Skin of body (tissue), 2 donors: ENCODE data around the gene AGAP1. TPM values are rescaled to one million over a fixed set of nuclear protein-coding genes. Genes with fewer than 3 reads are reported as not detected.

Source experiments
- DNase-seq: peaks from one replicate; lab custom pipeline; 2025; lab: John Stamatoyannopoulos, UW
- total RNA-seq: library from RNA; depleted of rRNA; stranded (reverse); fragments of >200 nt; gene quantifications from one replicate; pipeline ENCODE4 v1.2.3, GENCODE V29; 2014

AGAP1 gene
- total RNA-seq, 1 donor from 2014 or later = 25.6 TPM

DNA sequence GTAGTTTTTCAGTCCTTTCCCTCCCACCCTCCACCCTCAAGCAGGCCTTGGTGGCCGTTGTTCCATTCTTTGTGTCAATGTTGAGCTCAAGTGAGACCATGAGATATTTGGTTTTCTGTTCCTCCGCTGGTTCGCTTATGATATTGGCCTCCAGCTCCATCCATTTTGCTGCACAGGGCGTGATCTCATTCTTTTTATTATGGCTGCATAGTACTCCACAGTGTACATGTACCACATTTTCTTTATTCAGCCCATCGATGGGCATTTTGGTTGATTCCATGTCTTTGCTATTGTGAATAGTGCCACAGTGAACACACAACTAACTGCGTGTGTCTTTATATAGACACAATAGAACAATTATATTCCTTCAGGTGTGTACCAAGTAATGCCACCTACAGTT, 14.1 kb downstream of the AGAP1 start:
- no peak for DNase-seq

DNA sequence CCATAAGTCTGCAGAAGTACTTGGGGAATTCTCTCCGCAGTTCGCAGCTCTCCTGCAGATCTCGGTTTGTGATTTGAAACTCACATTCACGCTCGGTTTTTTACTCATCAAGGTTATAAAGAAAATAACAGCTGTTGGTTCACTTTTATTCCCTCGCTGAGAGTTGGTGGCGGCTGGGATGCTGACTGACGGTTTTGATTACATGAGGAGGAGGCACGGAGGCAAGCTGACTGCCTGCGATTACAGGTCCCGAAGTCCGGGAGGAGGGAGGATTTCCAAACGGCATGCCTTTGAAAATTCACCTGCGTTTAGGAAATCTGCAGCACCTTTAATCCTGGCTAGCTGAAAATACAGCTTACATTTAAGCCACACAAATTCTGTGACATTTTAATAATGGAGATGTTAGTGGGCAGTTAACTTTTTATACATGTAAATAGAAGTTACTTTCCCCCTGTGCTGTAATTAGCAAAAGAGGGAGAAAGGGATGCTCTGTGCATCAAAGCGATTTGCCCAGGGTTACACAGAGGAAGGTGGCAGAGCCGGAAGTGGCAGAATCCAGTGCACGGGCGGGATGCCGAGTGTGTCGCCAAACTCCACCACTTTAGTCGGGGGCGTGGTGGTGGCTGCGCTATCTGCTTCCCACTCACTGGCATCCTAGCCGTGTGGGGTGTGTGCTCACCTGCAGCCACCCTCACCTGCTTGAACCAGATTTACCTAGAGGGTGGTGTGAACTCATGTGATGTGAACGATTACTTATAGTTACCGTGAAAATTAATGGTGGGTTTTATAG, 14.7 kb downstream of the AGAP1 start:
- no peak for DNase-seq

DNA sequence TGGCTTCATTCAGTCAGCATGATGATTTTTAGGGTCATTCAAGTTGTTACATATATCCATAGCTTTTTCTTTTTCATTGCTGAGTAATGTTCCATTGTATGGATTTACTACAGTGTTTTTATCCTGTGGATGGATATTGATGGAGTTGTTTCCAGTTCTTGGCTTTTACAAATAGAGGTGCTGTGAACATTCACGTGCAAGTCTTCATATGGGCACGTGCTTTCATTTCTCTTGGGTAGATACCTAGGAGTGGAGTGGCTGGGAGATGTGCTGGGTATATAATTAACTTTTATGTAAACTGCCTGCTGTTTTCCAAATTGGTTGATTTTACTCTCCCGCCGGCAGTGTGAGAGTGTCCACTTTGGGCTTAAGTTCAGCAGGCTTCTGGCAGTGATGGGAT, 16.5 kb downstream of the AGAP1 start:
- no peak for DNase-seq

DNA sequence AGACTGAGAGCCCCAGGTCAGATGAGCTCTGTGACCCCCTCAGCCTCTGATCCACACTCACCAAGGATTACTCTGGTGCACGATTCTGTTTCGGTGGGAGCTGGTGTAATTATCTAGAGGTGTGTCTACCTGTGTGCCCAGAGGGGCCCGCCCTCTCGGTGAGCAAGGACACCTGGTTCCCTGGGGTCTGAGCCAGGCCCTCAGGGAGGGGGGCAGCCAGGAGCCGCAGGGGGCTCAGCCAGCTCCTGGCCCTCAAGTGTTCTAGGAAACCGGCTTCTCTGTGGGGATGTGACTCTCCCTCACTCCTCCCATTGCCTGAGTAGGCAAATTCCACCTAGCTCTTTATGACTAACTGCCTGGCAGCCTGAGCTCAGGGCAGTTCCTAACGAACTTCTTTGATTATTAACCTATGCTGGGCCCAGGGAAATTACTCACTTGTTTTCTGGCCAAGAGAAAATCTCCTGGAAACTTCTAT, 17.4 kb downstream of the AGAP1 start:
- DNase-seq = no peak

DNA sequence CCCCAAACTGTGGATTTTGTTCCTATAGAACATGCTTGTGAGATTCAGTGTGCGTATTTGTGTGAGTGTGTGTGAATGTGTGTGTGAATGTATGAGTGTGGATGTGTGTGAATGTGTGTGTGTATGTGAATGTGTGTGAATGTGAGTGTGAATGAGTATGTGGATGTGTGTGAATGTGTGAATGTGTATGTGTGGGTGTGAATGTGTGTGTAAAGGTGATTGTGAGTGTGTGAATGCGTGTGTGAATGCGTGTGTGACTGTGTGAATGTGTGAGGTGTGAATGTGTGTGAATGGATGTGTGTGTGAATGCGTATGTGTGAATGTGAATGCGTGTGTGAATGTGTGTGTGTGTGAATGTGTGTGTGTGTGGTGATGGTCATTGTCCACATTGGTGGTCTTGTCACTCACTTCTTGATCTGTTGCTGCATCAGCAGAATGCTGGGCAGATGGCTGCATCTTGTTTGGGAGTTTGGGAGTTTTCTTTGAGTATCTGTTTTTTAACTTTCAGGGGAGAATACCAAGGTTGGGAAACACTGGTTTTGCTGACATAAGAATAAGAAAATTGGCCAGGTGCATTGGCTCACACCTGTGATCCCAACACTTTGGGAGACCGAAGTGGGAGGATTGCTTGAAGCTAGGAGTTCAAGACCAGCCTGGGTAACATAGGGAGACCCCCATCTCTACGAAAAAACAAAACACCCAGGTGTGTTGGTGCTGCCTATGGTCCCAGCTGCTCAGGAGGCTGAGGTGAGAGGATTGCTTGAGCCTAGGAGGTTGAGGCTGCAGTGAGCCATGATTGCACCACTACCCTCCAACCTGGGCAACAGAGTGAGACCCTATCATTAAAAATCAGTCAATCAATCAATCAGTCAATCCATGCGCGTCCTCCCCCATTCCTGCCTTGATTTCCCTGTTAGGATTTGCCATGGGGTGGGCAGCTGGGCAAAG, 18.2 kb downstream of the AGAP1 start:
- no peak for DNase-seq

DNA sequence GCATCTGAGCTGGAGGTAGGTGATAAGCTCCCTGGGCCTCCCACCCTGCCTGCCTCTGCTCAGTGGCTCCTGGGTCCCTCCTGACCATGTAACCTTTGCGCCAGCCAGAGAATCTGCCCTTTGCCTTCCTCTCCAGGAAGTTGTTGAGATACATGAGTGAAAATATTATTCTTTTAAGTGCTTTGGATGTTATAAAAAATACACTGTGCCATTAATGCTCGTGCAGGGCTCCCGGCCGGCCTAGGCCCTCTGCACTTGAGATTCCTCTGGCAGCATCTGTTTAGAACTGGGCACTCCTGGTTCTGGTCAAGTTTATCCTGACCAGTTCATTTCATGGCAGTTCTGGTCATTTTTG, 18.8 kb downstream of the AGAP1 start:
- no peak for DNase-seq

DNA sequence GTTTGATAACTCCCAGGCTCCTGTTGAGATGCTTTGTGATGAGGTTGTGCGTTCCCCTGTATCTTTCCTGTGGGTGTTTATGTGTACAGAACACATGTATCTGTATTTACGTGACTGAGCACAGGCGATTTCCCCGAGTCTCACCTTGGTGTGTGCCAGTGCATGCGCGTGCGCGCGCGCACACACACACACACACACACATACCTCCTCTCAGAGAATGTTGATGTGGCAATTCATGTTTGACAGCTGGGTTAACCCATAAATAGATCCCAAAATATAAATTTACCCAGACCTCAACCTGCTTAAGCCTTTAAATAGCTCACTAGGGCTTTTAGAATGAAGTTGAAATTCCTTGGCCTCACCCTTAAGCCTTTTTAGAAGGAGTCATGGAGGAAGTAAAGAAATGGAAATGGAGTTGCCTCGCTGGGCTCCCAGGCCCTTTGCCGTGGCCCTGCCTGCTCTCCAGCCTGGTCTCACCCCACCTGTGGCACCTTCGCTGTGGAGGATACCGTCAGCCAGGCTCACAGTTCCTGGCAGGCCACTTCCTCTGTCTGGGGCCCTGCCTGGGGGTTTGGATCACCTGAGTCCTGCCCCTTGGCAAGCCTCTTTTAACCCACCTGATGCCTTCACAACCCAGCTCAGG, 20.3 kb downstream of the AGAP1 start:
- DNase-seq = no peak

DNA sequence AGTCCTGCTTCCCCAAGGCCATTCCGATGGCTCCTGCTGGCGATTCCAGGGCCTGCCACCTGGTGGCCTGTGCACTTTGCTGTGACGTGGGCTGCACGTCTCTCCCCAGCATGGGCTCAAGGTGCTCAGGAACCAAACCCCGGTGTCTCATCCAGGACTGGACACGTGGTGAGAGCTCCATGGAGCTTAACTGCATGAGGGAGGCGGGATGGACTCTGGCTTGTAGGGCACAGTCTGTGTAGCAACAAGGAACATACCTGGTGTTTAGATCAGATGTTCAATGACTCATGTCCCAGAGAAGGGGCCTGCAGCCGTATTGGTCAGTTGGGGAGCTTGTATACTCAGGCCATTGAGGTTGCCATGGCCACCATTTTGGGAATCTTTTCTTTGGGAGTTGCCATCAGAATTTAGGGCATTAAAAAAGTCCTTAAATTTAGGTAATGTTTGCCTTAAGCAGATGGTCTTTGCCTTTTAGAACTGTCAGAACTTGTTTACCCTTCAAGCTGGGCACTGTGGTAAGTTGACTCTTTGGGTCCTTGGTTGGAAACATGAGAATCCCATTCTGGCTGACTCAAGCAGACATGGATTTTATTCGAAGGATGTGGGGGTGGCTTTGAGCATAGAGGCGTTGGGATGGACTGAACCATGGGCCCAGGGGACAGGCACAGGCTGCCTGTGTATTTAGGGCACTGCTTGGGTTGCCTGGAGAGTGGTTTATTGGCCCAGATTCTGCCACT, 21.0 kb downstream of the AGAP1 start:
- DNase-seq = no peak

DNA sequence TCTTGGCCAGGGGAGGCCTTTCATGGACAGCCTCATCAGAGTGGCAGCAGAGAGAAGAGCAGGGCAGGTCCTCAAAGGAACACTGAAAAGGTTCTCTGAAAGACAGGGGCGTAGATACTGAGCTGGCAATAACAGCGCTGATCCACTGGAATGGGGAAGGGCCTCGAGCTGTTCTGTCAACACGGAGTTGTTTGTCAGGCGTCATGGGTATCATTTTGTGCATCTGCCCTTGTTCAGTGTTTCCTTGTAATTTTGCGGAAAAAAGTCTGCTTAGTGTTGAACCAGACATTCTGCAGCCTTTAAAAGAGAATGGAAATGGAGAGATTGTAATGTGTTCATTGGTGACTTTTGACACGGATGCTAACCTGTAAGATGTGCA, 21.5 kb downstream of the AGAP1 start:
- DNase-seq = no peak

DNA sequence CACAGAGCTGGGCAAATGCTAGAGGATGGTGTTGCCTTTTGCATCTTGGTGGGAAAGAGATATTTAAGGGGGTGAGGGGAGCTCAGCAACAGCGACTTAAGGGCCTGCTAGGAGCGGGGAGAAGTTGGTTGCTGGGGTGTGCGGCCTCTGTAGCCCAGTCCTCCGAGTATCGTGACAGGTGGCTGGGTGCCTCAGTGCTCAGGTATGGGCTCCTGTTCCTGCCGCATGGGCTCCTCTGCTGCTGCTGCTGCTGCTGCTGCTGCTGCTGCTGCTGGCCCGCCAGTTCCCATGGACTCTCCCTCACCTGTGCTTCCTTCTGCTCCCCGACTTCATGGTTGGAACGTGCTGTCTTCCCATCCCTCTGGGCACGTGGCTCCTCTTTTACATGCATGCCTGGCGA, 22.0 kb downstream of the AGAP1 start:
- DNase-seq = no peak

DNA sequence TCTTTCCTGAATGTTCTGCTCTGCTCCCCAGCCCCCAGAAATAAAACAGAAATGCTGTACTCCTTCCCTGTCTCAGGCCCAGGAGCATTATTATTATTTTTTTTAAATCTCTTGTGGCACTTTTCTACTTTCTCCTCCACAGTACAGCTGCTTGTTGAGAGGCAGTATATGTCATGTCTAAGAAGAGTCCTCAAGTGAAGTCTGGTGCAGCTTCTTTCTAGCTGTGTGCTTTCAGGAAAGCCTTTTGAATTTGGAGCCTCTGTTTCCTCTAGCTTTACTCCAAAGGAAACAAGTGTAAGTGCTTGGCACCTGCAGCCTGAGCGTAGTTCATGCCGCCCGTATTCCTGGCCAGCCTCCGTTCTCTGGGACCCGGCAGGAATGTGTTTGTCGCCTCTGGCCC, 22.4 kb downstream of the AGAP1 start:
- DNase-seq = no peak

DNA sequence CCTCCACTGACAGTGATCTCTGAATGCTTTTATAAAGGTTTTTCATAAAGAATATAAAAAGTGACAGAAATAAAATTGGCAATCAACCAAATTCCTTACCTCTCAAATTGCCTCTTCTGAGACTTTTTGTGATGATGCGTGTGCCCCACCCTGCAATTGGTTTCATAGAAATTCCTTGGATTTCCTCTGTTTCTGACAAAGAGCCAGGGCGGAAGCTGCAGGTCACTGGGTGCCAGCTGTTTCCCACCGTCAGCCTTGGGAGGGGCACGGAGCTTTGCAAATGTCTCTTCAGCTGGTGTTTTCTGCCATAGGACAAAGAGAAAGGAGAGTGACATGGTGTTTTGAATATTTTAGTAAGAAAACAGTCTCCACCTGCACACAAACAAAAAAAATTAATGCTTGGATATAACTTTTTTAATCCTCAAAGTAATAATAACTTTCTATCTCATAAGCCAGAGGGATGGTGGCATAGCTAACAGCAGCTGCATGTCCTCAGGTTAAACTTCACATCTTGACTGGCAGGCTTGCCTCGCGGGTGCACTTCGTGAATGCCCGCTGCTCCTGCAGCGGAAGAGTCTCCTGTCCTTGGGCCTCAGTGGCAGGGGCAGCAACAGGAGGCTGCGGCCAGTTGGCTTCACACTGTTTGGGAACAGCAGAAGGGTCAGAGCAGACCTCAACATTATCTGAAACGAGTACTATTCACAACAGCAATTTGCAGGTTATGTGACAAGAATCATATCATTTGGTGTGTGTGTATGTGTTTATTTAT, 24.7 kb downstream of the AGAP1 start:
- DNase-seq = no peak

DNA sequence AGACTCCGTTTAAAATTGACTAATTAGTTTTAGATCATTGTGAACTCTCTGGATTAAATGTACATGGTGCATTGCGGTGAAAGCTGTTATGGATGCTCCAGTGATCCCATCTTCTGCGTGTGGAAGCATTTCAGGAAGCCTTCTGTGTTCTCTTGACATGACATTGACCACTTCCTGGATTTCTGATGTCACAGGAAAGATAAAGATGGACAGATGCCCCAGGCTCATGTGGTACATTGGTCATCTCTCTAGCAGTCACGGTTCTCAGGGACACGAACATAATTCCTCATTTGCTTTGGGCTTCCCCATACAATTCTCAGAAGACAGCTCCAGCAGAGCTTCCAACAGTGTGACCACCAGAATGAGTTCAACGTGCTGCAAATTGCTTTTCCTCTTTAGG, 26.9 kb downstream of the AGAP1 start:
- no peak for DNase-seq

DNA sequence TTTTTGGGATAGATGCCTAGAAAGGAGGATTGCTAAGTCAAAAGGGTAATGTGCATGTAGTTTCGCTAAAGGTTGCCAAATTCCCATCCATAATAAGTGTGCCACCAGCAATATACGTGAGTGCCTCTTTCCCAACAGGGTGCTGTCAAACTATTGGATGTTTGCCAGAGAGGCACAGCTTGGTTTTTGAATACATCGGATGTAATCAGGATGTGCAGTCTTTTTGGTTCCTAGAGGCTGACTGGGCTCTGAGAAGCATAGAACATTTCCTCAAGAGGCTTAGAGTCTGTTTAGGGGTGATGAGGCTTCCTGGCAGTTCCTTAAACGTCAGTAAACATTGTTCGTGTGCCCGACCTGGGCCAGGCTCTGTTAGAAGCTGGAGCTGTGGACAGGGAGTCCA, 28.0 kb downstream of the AGAP1 start:
- DNase-seq = no peak

DNA sequence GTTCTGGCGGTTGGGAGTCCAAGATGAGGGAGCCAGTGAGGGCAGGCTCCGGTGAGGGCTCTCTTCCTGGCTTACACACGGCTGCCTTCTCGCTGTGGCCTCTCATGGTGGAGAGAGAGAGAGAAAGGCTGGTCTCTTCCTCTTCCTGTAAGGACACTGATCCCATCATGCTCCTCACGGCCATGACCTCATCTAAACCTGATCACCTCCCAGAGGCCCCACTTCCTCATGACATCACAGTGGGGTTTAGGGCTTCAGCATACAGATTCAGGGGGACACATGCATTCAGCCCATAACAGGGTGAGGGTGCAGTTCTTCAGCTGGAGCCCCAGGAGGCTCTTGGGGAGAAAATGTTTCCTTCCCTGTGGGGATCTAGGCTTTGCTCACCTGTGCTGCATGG, 29.2 kb downstream of the AGAP1 start:
- no peak for DNase-seq

DNA sequence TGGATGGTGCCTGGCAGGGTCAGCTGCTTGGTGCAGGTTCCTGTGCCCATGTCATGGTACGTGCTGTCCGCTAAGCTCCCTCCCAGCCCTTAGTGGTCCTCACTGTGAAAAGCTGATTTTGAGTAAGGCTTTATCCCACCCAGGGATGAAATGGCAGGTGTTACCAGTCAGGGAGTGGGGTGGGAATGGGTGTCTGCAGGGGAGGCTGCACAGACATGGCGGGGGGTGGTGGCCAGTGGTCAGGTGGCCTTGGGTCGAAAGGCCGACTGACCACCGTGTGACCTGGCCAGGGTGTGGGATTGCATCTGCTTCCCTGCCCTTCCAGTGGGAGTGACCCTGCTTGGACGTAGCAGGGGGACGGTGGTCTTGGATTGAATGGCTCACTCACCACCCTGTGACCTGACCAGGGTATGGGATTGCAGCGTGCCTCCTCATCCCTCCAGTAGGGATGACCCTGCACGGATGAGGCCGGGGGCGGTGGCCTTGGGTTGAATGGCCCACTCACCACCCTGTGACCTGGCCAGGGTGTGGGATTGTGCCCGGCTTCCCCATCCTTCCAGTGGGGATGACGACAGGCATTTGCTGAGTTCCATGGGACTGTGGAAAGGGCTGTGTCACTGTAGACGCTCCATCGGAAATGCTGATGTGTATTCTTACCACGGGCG, 29.8 kb downstream of the AGAP1 start:
- DNase-seq = no peak

DNA sequence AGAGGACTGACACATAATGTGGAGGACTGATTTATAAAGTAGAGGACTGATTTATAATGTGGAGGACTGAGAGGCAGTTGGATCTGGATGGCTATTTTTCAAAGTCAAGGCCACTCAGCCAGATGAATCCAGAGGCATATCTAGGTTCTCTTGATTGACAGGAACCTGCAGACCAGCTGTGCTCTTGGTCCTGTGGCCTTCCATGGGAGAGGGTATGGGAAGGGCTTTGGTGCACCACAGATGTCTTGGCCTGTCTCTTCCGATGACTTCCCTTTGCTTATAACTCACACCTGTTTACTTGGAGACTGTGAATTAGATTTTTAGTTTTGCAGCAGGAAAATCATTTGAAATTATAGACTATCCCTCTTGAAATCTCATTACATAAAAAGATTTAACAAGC, 32.3 kb downstream of the AGAP1 start:
- DNase-seq = no peak

DNA sequence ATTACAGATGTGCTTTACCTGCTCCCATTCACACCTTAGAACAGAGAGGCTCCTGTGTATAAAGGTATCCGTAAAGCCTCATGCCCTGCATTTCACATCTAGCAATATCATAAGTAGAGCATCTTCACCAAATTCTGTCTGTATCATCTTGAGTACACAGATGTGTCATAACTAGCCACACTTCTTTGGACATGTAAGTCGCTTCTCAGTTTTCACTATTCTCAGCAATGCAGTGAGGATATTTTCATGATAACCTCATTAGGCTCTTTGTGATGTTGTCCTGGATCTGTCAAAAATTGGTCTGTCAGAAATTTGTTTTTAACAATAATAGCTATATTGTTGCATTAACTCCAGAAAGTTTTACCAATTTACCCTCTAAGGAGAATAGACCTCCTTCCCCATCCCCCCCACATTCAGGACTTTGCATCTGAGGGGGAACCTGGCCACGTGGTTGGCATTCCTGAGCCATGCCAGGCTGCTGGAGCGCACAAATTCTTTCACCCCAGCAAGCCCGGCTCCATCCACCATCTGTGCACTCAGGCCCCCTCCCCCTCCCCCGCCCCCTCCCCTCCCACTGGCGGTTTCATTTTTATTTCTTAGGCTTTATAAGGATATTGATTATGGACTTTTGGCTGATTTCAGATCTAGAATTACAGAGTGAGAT, 34.1 kb downstream of the AGAP1 start:
- DNase-seq = no peak

DNA sequence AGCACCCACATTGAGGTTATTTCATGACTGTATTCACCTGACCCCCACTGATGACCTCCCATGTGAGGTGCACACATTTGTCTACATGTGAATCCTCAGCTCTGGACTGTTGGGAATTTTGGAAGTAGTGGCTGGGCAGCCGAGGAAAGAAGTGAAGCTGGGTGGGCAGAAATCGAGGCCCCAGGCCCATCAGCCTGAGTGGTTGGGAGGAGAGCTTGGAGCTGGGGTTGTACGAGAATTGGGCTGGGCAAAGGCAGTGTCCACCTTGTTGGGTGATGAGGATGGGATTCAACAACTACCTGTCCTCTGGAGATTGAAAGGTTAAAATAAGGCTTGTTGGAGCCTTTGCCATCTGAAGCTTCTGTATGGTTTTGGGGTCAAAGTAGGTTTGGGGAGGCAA, 35.8 kb downstream of the AGAP1 start:
- DNase-seq = no peak

DNA sequence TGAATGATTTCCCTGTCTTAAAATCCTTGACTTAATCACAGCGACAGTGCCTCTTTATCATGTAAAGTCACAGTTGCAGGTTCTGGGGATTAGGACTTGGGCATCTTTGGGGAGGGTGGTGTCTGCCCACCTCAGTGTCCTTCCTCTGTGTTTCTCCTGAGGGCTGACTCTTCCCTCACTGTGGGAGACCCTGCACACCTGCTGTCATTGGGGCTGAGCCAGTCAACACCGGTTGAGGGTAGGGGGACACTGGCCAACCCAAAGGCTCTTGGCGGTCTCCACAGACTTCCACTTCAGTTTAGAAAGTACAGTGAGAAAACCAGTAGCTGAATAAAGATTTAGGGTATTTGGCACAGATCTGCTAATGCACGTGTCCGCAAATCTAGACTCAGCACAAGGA, 36.9 kb downstream of the AGAP1 start:
- no peak for DNase-seq
